Right kidney (tissue), 1 donor: ENCODE measurements around the gene SUGCT.
"Not testable (repeated sequence)": the region's sequence is repeated elsewhere in the genome, so short reads cannot be mapped to it uniquely, and the experiment has no call there.

Source experiments
- DNase-seq: peaks from one replicate; pipeline ENCODE4 v3.0.0-alpha.2; 2016

SUGCT gene

DNA sequence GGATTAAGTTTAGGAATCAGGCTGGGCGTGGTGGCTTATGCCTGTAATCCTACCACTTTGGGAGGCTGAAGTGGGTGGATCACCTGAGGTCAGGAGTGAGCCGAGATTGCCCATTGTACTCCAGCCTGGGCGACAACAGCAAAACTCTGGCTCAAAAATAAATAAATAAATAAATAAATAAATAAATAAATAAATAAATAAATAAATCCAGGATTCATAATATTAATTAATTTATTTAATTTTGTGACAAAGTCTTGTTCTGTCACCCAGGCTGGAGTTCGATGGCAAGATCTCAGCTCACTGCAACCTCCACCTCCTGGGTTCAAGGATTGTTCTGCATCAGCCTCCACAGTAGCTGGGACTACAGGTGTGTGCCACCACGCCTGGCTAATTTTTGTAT, 4.2 kb downstream of the SUGCT start:
- no peak for DNase-seq

DNA sequence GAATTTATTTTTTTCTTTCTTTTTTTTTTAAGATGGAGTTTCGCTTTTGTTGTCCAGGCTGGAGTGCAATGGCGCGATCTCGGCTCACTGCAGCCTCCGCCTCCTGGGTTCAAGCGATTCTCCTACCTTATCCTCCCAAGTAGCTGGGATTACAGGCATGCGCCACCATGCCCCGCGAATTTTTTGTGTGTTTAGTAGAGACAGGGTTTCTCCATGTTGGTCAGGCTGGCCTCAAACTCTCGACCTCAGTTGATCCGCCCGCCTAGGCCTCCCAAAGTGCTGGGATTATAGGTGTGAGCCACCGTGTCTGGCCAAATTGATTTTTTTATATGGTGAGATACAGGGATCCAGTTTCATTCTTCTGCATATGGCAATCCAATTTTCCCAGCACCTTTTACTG, 5.1 kb downstream of the SUGCT start:
- not testable (repeated sequence) for DNase-seq

DNA sequence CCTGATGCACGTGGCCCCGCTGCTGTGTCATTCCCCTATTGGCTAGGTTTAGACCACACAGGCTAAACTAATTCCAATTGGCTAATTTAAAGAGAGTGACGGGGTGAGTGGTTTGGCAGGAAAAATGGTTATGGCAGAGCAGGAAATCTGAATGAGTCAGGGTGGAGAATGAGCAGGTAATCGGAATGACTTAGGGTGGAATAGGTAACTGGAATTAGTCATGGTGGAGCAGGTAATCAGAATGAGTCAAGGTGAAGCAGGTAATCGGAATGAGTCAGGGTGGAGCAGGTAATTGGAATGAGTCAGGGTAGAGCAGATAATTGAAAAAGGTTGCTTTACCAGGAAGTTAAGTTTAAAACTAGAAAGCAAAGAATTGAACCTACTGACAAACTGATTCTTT, 7.1 kb downstream of the SUGCT start:
- DNase-seq: not testable (repeated sequence)

DNA sequence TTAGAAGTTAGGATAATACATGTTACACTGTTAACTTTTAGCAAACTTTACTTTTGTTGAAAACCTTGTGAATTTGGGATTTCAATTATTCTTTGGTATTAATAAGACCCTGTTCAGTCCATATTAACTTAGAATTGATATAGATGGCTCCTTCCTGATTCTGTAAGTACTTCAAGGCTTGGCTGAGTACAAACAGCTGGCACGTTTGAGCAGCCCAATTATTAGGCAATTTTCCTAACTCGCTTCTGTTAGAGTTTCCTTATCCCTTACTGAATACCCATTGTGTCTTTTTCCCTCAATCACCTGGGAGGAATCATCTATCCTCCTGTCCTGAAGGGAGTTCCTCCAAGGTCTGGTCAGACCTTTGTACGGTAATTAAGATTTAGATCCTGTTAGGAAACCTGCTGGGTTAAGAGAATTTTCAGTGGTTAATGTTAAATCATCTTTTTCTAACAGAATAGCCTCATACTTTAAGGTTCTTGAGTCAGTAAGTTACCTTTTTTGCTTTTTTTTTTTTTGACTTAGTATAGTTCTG, 10.9 kb downstream of the SUGCT start:
- not testable (repeated sequence) for DNase-seq

DNA sequence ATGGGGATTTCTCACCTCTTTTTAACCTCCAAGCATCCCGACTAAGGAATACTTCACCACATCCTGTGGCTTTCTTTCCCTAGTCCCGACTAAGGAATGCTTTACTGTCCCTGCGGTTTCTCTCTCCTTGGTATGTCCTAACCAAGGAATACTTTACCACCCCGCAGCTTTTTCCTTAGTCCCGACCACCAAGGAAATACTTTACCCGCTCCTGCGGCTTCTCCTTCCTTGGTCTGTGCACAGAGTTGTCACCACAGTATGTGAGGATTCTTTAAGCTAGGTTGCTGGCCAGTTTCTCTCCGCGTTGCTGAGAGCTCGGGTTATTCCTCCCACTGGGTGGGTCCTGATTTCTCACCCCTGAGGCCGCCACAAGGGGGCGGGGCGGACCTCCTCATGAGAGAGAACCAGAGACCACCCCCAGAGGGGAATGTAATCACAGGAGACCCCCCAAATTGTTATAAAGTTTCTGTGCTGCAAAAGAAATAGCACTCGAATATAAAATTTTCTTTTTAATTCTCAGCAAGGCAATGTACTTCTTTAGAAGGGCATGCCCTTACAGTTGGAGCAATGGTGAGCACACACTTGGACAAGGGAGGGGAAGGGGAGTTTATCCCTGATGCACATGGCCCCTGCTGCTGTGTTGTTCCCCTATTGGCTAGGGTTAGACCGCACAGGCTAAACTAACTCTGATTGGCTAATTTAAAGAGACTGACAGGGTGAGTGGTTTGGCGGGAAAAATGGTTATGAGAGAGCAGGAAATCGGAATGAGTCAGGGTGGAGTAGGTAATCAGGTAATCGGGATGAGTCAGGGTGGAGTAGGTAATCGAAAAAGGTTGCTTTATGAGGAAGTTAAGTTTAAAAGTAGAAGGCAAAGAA, 12.8 kb downstream of the SUGCT start:
- DNase-seq: no peak

DNA sequence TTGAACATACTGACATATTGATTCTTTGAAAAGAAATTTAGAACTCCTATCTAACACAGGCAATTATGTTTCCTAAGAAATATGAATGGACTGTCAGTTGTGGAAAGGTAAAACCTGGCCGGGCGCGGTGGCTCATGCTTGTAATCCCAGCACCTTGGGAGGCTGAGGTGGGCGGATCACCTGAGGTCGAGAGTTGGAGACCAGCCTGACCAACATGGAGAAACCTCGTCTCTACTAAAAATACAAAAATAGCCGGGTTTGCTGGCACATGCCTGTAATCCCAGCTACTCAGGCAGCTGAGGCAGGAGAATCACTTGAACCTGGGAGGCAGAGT, 13.4 kb downstream of the SUGCT start:
- not testable (repeated sequence) for DNase-seq

DNA sequence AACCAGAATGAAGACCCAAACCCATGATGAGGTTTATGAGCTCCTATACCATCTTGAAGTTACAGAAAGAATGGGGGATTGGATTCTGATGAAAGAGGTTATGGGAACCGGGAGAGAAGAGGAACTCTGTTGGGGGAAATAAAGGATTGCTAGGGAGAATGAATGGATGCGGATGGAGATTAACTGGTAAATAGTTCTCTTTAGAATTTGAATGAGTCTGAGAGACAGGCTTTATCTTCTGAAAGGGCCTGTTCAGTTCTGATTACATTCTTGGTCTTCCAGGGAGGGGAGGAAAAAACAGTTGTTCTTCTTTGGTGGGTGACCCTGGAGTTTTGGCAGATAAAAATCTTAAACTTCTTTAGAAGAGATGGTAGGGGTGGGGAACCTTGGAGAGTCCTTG, 13.9 kb downstream of the SUGCT start:
- DNase-seq: no peak

DNA sequence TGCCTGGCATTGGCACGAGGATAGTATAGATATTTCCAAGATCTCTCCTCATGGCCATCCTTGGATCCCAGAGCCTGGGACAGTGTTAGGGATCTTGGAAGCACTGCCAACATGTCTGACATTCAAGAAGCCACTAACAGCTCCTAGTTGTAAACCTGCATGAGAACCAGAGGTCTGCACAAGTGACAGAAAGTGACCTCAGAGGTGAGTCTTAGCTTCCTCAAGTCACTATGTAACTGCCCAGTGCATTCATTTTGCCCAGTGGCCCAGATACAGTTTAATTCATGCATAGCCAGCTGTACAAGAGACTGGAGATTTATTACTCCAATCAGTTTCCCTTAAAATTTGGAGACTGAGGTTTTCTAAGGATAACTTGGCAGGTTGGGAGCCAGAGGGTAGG, 16.7 kb downstream of the SUGCT start:
- no peak for DNase-seq

DNA sequence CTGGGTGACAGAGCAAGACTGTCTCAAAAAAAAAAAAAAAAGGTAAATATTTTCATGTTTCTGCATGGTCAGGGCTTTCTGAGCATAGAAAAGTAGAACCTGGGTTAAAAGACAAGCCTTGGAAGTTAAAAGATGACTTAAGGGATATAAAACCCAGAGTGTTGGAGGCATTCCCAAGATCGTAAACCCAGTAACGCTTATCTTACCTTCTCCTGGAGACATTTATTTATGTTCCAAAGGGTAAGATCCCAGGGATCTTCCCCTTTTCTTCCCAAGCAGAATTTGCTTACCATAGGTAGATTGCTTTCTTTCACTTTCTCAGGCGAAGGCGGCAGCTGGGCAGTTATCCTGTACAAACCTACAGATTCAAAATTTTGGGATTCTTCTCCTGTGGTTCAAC, 22.2 kb downstream of the SUGCT start:
- no peak for DNase-seq

DNA sequence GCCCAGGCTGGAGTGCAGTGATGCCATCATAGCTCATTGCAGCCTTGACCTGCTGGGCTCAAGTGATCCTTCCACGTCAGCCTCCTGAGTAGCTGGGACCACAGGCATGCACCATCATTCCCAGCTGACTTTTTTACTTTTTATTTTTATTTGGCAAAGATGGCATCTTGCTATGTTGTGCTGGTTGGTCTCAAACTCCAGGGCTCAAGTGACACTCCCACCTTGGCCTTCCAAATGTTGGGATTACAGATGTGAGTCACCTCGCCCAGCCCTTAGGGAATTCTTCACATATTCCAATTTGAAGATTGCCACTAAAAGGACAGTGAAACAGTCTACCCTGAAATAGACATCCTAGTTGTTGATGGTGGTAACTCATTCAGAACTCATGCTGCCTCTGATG, 27.7 kb downstream of the SUGCT start:
- no peak for DNase-seq

DNA sequence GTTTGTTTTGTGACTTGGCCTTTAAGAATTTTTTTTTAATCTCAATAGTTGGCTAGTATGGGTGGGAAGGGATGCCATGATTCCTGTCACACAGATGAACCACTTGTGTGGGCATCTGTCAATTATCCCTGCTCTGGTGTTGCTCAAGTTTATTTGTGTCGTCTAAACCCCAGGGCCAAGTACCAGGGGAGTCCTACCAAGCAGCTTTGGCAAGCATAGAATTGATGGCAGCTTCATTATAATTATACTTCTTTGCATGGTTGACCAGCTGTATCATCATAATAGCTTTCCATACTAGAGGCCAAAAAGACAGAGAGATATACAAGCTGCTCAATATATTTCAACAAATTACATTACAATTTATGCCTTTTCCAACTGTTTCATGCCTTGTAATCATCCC, 30.4 kb downstream of the SUGCT start:
- no peak for DNase-seq

DNA sequence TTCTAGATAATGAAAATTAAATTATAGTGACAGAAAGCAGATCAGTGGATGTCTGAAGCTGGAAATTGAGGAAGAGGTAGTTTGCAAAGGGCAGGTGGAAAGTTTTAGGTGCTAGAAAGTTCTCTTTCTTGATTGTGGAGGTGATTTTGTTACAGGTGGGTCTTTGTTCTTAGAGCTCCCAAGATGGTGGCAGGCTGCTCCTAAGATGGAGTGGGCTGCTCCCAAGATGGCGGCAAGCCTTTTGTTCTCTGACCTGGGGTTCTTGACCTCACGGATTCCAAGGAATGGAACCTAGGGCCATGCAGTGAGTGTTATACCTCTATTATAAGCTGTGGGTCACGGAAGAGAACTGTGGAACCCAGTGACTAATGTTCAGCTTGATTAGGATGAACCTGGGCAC, 32.5 kb downstream of the SUGCT start:
- no peak for DNase-seq

DNA sequence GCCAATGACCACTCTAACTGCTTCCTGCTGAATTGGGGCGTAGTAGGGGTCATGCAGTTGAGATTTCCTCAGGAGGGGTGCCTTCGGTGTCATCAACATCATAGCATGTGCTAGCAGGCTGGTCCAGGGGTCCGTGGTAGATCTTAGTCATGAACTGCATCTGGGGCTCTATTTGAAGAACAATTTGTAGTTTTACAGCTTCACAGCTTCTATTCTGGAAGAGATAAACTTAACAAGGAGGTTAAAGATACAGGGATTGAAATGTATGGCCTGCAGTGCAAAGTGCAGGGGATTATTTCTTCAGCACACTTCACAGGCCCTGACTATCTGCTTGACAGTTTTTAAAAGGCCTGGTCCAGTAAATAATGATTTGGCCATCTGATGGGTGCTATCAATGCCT, 33.5 kb downstream of the SUGCT start:
- not testable (repeated sequence) for DNase-seq

DNA sequence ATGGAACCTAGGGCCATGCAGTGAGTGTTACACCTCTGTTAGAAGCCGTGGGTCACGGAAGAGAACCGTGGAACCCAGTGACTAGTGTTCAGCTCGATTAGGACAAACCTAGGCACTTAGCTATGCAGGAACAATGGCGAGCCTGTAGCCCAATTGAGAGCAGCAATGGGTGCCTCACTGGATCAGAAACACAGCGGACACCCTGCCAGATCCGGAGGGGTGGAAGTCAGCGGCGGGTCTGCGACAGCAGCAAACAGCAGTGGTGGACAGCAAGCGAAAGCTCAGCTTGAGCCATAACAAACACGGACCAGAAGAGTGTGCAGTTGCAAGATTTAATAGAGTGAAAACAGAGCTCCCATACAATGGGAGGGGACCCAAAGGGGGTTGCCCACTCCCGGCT, 38.3 kb downstream of the SUGCT start:
- not testable (repeated sequence) for DNase-seq

DNA sequence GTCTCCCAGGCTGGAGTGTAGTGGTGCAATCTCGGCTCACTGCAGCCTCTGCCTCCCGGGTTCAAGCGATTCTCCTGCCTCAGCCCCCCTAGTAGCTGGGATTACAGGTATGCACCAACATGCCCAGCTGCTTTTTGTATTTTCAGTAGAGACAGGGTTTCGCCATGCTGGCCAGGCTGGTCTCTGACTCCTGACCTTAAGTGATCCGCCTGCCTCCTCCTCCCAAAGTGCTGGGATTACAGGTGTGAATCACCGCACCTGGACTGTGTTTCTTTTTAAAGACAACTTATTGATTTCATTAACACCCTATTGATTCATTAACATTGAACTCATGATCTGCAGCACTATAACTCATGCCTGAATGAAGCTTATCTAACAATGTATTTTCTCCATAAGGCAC, 40.5 kb downstream of the SUGCT start:
- not testable (repeated sequence) for DNase-seq

DNA sequence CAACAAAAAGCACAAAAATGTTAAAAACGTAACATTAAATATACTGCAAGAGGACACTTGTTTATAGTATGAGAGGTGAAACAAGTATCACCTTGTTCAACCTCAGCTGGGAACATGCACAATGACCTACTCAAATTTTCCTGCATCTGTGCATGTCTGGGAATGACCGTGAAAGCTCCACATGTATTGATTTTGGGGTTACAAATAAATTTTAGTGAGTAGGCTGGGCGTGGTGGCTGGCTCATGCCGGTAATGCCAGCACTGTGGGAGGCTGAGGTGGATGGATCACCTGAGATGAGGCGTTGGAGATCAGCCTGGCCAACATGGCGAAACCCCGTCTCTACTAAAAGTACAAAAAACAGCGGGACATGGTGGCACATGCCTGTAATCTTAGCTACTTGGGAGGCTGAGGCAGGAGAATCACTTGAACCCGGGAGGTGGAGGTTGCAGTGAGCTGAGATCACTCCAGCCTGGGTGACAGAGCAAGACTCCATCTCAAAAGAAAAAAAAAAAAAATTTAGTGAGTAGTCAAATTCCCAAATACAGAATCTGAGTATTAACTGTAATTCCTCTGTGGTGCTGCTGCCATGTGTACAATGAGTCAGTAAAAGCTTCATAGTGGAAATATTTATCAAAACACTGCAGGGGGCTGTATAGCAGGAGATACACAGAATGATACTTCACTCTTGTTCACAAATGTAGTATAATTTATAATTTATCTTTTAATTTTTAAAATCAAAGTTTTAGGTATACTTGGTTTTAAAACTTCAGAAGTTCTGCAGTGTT, 41.1 kb downstream of the SUGCT start:
- DNase-seq: no peak

DNA sequence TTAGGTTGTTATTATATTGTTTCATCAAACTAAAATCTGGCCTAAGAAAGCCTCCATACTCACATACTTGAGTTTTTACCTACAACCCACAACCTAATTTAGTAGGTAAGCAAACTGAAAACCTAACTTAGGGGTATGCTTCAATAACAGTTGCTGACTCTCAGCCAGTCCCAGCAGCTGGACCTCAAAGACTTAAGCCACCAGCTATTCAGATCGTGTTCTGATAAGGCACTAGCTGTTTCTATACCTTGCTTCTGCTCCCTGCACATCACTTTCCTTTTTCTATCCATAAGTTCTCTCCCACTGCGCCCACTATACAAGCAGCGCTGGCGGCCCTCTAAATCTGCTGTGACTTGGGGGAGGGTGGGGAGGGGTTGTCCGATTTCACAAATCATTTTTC, 42.3 kb downstream of the SUGCT start:
- no peak for DNase-seq

DNA sequence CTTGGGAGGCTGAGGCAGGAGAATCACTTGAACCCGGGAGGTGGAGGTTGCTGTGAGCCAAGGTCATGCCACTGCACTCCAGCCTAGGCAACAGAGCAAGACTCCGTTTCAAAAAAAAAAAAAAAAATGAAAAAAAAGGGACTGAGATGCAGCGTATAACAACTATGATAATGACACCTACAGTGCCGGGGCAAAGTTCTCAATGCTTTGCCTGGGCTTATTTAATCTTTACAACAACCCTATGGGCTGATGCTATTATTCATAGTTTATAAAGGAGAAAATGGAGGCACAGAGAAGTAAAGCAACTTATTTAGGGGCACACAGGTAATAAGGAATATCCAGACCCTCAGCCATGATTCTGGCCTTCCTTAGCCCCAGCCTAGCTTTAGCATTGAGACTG, 47.6 kb downstream of the SUGCT start:
- DNase-seq: no peak

DNA sequence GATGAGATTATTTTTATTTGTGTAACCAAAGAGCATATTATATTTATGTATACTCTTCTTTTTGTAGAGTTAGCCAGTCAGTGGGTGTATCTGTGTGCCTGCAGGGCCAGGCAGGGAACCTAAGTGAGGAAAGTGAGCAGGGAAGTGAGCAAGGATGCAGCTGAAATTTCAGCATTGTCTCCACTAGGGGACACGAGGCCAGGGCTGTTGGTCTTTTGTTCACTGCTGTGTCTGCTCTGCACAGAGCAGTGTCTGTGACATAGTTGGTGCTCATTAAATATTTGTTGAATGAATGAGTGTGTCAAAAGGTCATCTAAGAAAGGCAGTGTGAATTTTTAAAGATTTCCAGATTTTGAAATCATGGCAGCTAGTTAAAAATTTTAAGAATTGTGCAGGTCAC, 51.8 kb downstream of the SUGCT start:
- no peak for DNase-seq

DNA sequence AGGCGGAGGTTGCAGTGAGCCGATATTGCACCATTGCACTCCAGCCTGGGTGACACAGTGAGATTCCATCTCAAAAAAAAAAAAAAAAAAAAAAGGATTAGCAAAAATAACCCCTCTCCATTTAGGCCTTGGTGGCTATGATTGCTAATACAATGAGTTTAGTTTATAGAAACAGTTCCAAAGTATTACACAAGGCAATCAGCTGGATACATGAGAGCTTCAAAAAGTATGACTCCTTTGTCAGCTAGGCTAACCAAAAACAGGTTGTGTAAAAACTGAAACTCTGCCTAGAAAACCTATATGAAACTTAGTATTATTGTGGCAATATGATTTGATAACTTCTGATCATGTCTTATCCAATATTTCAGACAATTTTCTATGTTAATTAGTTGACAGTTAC, 57.2 kb downstream of the SUGCT start:
- DNase-seq: no peak

DNA sequence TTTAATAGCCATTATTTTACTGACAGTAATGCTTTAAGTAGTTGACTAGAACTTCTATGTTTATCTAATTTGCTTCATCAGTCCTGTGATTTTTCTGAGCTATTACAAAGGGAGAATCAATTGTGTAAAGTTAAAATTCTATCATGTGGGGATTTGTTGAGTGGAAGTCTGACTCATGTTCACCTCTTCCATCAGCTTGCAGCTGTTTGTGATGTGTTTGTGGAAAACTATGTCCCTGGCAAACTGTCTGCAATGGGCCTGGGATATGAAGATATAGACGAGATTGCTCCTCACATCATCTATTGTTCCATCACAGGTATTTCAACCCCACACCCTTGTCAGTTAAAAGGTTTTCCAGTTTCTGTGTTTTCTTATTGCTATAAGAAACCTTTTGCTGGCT, 59.9 kb downstream of the SUGCT start:
- no peak for DNase-seq

DNA sequence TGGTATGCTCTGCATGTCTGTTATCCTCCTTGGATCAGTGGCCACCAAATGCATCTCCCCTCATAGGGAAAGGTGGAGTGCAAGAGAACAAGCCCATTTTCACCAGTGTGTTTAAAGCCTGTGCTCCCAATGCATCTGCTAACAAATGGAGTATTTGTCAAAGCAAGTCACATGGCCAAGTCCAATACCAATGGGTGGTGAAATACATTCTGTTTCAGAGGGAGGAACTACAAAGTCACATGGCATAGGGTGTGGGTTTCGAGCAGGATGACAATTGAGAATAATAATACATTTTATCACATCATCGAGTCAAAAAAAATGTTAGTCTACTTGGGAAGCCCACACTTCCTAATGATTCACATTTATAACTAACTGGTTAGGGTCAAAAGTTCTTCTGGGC, 62.7 kb downstream of the SUGCT start:
- no peak for DNase-seq

DNA sequence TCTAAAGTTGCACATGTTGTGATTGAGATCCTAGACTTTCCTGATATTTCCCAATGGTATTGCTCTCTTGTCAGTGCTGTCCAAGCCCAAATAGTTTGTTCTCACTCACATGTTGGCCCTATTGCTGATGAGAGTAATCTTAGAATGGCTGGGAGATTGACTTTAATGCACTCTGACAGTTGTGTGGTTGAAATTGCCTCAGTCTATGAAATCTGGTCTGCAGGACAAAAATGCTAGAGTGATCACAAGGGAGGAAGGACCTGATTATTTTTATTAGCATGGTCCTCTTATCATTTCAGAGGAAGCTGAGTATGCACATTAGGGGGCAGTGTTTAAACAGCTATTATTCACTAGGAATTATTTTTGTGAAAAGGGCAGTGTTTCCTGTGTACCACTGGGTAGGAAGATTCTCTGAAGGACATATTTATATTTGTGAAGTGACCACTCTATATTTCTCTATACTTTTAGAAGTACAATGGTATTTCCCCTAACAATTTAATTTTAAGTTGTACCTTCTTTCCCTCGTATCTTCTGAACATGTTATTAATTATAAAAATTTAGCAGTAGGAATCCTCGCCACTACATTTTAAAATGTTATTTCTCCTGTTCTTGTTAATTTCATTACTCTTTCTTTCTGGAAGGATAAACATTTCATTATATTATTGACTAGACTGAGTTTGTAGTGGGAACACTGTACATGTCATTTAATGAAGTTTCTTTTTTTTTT, 64.4 kb downstream of the SUGCT start:
- DNase-seq: no peak
